Gastroesophageal sphincter (tissue), 4 donors: Measurements from ENCODE around the gene ARMC7. TPM values are rescaled to one million over a fixed set of nuclear protein-coding genes. Genes with fewer than 3 reads are reported as not detected.

Experiments
- ATAC-seq: fragments of 150-250 bp; one replicate; pipeline ENCODE4 v1.9.1; 2016; ENCODE audit warnings: mild to moderate bottlenecking, moderate library complexity
- H3K27ac ChIP-seq, 4 donors: fragments of 200-600 bp; sonication (generic) in 3 of 4; 1 replicate in 3 of 4; 2 replicates in 1 of 4; pipeline ENCODE4 v1.5.1; 2016 to 2019
- H3K27me3 ChIP-seq: fragments of 200-600 bp; sonication (generic); one replicate; pipeline ENCODE4 v1.5.1; 2019
- H3K36me3 ChIP-seq, 2 donors: fragments of 200-600 bp; sonication (generic); one replicate each; pipeline ENCODE4 v1.5.1; 2019; ENCODE audit warnings: control low read depth in 1 of 2
- H3K4me1 ChIP-seq, 3 donors: fragments of 200-600 bp; sonication (generic); 1 replicate in 2 of 3; 2 replicates in 1 of 3; pipeline ENCODE4 v1.5.1; 2016 to 2019; ENCODE audit warnings: control low read depth in 2 of 3
- H3K4me3 ChIP-seq, 2 donors: fragments of 200-600 bp; sonication (generic); one replicate each; pipeline ENCODE4 v1.5.1; 2019; ENCODE audit warnings: mild to moderate bottlenecking in 1 of 2, moderate library complexity in 1 of 2
- H3K9me3 ChIP-seq, 3 donors: fragments of 200-600 bp; sonication (generic); one replicate each; pipeline ENCODE4 v1.5.1; 2017 to 2019; ENCODE audit warnings: control low read depth in 2 of 3
- EP300 ChIP-seq: sonication (generic); formaldehyde crosslinking; IDR thresholded peaks from one replicate; pipeline ENCODE4 v1.6.1; 2017; ENCODE audit warnings: antibody characterized with exemption, mild to moderate bottlenecking
- POLR2A ChIP-seq, 2 donors: fragments of 450-650 bp; IDR thresholded peaks; one replicate each; pipeline ENCODE4 v1.6.1; 2017; ENCODE audit warnings: antibody characterized with exemption in 2 of 2, mild to moderate bottlenecking in 2 of 2, moderate library complexity in 1 of 2
- POLR2AphosphoS5 ChIP-seq: sonication (generic); formaldehyde crosslinking; IDR thresholded peaks from one replicate; pipeline ENCODE4 v1.6.1; 2017; ENCODE audit warnings: antibody characterized with exemption
- WGBS, 2 donors: methylation state at CpG; one replicate each; pipeline ENCODE4 v1.1.5; 2018; ENCODE audit warnings: low coverage in 1 of 2; 5-methylcytosine and 5-hydroxymethylcytosine counted together
- total RNA-seq, 4 donors: library from RNA; depleted of rRNA; stranded (reverse); fragments of >200 nt; gene quantifications; one replicate each; pipeline ENCODE4 v1.1.0, GENCODE V29; 2016
- TF ChIP-seq, protein P1 (sequence below), 4 experiments: fragments of 200-600 bp in 2 of 4; fragments of 450-650 bp in 2 of 4; sonication (generic) in 1 of 4; IDR thresholded peaks; one replicate each; pipeline ENCODE4 v1.5.1; 2017 to 2019; ENCODE audit warnings: antibody characterized with exemption in 4 of 4, mild to moderate bottlenecking in 2 of 4, moderate library complexity in 2 of 4

The ARMC7 gene
- total RNA-seq, 4 donors from 2014 or later = 2.4 to 6.1 (median 3.9) TPM

DNA sequence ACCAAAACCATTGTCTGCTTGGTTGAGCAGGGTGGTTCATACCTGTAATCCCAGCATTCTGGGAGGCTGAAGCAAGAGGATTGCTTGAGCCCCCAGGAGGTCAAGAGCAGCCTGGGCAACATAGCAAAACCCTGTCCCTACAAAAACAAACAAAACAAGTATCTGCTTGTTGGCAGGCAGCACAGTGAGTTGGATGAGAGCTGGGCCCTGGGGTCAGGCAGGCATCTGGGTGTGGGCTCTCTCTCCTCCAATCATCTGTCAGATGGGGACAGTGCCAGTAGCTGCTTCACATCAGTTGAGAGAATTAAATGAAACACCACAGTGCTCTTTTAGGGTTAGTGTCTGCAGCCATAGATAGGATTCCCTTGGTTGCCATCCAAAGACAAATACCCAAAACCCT is 5.8 kb downstream of the ARMC7 start:
- Histone ChIP-seq H3K27ac (no peak overlapping the region), H3K4me1 (peaks cover 0 to 49% (median 15%) of the 10 kb centered on the region in 3 donors), H3K27me3 (no peaks in the 10 kb centered on the region), H3K36me3 (peaks cover 0 to 29% of the 10 kb centered on the region in 2 donors), H3K4me3 (no peak overlapping the region), H3K9me3 (no peaks in the 10 kb centered on the region)
- no peak for ATAC-seq
- TF ChIP-seq EP300 = no peak
- TF ChIP-seq, protein P1, sequence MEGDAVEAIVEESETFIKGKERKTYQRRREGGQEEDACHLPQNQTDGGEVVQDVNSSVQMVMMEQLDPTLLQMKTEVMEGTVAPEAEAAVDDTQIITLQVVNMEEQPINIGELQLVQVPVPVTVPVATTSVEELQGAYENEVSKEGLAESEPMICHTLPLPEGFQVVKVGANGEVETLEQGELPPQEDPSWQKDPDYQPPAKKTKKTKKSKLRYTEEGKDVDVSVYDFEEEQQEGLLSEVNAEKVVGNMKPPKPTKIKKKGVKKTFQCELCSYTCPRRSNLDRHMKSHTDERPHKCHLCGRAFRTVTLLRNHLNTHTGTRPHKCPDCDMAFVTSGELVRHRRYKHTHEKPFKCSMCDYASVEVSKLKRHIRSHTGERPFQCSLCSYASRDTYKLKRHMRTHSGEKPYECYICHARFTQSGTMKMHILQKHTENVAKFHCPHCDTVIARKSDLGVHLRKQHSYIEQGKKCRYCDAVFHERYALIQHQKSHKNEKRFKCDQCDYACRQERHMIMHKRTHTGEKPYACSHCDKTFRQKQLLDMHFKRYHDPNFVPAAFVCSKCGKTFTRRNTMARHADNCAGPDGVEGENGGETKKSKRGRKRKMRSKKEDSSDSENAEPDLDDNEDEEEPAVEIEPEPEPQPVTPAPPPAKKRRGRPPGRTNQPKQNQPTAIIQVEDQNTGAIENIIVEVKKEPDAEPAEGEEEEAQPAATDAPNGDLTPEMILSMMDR (IDR thresholded peaks at IDR 0.05) = no peak
- TF ChIP-seq POLR2AphosphoS5 = no peak
- no peak for TF ChIP-seq POLR2A (IDR thresholded peaks at IDR 0.05)

DNA sequence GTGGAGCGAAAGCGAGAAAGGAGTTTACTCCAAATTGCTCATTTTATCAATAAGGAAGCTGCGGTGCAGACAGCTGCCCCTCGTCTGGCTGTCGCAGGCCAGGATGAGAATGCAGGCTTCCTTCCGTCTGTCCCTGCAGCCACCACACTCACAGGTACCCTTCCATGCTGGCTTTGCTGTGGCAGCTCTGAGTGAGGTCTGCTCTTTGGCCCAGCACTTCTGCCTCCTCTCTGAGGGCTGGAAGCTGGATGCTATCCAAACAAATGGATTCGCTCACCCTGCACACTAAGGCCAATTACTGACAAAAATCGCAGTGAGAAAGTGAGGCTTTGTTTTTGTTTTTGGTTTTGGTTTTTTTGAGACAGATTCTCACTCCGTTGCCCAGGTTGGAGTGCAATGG is 7.0 kb downstream of the ARMC7 start:
- Histone ChIP-seq H3K4me1 (peaks cover 0 to 37% (median 7%) of the 10 kb centered on the region in 3 donors), H3K27ac (peak overlapping the region in 2 of 4 donors; percentile 20 to 21), H3K4me3 (no peak overlapping the region), H3K27me3 (no peaks in the 10 kb centered on the region), H3K36me3 (peaks cover 0 to 35% of the 10 kb centered on the region in 2 donors), H3K9me3 (no peaks in the 10 kb centered on the region)
- TF ChIP-seq POLR2AphosphoS5 (no peak), POLR2A (IDR thresholded peaks at IDR 0.05) (no peak), EP300 (no peak)
- TF ChIP-seq, protein P1 (IDR thresholded peaks at IDR 0.05) = no peak
- WGBS, 2 donors = 47% methylated on average over 7 of the region's 9 CpGs; no CpG with 5 or more reads in 1 of the 2 donors
- ATAC-seq = no peak

DNA sequence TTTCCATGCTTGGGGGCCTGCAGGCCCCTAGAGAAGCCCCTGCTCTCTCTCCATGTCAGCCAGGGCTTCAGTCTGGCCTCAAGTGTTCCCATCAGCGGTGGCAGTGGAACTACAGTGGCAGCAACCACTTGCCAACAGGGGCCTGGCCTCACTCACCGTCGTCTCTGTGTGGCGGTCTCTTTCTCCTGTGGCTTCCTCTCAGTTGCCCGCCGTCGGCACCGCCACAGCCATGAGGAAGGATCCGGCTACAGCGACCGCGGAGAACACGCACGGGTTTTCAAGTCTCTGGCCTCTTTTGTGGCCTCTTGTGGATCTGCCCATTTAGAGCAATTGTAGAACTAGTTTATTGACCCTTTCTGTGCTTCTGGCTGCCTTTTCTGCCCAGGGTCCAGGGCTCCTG is 8.5 kb downstream of the ARMC7 start:
- Histone ChIP-seq H3K4me3 (no peak overlapping the region), H3K27me3 (no peaks in the 10 kb centered on the region), H3K27ac (no peak overlapping the region), H3K36me3 (peaks cover 0 to 35% of the 10 kb centered on the region in 2 donors), H3K9me3 (no peaks in the 10 kb centered on the region), H3K4me1 (peaks cover 0 to 31% (median 7%) of the 10 kb centered on the region in 3 donors)
- TF ChIP-seq, protein P1 (IDR thresholded peaks at IDR 0.05) = no peak
- no peak for TF ChIP-seq POLR2AphosphoS5
- no peak for TF ChIP-seq EP300
- no peak for TF ChIP-seq POLR2A (IDR thresholded peaks at IDR 0.05)
- 89 to 94% methylated on average over 10 to 13 of the region's 14 CpGs for WGBS, 2 donors
- no peak for ATAC-seq

DNA sequence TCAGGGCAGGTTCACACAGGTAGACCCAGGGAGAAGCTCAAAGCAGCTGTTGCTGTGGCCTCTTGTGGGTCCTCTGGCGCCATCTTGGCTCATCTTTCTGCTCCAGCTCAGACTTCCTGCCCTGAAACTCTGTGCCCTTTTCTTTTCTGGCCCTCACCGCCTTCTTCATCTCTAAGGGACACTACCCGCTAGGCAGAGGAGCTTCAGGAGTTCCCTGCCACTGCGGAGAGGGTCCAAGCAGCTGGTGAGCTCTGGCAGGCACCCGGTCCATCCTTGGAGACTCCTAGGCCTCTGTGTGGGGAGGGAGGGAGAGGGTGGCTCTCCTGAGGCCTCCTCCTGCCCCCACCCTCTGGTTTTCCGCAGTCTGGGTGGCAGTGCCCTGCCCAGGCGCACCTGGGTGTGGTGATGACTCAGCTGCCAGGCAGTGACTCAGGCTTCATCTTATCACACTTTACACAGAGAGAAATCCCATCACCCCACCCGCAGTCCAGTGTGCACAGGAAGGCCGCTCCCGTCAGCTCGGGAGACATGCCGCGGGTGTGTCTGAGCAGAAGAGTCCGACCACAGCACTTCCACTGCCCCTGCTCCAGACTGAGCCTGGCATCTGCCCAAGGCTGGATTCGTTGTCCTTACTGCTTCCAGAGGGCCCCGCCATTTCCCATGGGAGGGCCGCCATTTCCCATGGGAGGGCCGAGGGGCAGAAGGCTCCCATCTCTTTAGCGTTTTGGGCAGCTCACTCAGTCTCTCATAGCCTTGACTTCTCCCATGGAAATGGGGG is 14.5 kb downstream of the ARMC7 start:
- TF ChIP-seq EP300 (no peak), POLR2A (IDR thresholded peaks at IDR 0.05) (no peak), POLR2AphosphoS5 (no peak)
- TF ChIP-seq, protein P1 (IDR thresholded peaks at IDR 0.05) = no peak
- Histone ChIP-seq H3K36me3 (peaks cover 0 to 23% of the 10 kb centered on the region in 2 donors), H3K4me1 (no peaks in the 10 kb centered on the region), H3K9me3 (no peaks in the 10 kb centered on the region), H3K27ac (peak overlapping the region in 2 of 4 donors; percentile 14 to 16), H3K27me3 (no peaks in the 10 kb centered on the region), H3K4me3 (no peak overlapping the region)
- peak; percentile 55 for ATAC-seq
- WGBS, 2 donors = 70 to 100% methylated on average over 1 to 2 of the region's 19 CpGs

DNA sequence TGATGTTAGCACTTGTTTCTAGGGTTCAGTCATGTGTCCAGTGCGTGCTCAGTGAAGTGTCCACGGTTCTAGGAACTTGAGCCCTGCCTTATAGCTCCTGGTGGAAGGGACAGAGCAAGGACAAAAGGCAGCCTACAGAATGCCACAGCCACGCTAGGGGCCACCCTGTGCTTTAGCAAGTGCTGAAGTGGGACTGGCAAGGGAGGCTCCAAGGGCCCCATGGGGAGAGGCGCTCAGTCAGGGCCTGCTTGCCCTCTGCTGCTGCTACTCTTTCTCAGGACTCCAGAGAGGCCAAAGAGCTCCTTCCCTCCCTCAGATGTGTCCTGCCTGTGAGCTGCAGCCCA is 15.0 kb downstream of the ARMC7 start:
- Histone ChIP-seq H3K9me3 (no peaks in the 10 kb centered on the region), H3K27ac (peak overlapping the region in 2 of 4 donors; percentile 14 to 16), H3K27me3 (no peaks in the 10 kb centered on the region), H3K36me3 (peaks cover 0 to 27% of the 10 kb centered on the region in 2 donors), H3K4me3 (no peak overlapping the region), H3K4me1 (no peaks in the 10 kb centered on the region)
- TF ChIP-seq POLR2A (IDR thresholded peaks at IDR 0.05) = no peak
- TF ChIP-seq POLR2AphosphoS5 = no peak
- WGBS, 2 donors = no CpG with 5 or more reads among the region's 4 CpGs
- ATAC-seq = no peak
